ENCODE data around the gene GPR3. TPM values are rescaled to one million over a fixed set of nuclear protein-coding genes. Genes with fewer than 3 reads are reported as not detected.

The GPR3 gene
- total RNA-seq, 4 donors from 2014 or later, result not detected

DNA sequence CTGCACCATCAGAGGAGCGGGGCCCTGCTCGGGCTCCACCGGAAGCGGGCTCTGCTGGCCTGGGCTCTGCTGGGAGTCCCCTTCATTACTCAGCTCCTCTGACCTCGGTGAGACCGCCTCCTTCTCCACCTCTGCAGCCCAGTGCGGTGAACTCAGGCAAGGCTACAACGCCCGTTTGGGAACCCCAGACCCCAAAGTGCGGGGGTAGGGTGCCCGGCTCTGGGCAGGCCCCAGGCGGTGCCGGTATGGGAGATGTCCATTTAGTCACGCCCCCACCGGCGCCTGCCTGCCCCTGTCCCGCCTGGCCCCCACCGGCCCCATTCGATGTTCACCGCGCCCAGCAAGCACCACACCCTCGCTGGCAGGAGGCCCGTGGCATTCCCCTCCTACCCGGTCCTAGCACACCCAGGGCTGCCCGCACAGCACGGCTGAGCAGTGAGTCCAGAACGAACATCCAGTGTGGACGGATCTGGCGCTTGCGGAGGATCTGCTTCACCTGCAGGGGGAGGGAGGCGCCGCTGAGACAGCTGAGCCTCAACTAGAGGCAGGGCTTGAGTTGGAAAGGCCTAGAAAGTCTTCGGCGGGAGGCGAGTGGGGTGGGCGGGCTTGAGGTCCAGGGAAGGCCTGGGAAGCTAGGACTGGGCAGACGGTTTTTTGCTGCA, 35.7 kb upstream of the GPR3 start:
- TF ChIP-seq POLR2A (IDR thresholded peaks at IDR 0.05), result no peak
- TF ChIP-seq, protein P1, sequence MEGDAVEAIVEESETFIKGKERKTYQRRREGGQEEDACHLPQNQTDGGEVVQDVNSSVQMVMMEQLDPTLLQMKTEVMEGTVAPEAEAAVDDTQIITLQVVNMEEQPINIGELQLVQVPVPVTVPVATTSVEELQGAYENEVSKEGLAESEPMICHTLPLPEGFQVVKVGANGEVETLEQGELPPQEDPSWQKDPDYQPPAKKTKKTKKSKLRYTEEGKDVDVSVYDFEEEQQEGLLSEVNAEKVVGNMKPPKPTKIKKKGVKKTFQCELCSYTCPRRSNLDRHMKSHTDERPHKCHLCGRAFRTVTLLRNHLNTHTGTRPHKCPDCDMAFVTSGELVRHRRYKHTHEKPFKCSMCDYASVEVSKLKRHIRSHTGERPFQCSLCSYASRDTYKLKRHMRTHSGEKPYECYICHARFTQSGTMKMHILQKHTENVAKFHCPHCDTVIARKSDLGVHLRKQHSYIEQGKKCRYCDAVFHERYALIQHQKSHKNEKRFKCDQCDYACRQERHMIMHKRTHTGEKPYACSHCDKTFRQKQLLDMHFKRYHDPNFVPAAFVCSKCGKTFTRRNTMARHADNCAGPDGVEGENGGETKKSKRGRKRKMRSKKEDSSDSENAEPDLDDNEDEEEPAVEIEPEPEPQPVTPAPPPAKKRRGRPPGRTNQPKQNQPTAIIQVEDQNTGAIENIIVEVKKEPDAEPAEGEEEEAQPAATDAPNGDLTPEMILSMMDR (IDR thresholded peaks at IDR 0.05), result peak in 2 of 6 experiments; percentile 22 to 28
- peaks cover 3 to 27% (median 17%) of the 10 kb centered on the region in 4 donors for H3K4me1 ChIP-seq
- H3K27me3 ChIP-seq, result no peaks in the 10 kb centered on the region
- DNase-seq, result peak in 2 of 3 donors; percentile 80 to 86
- peak overlapping the region; percentile 29 to 50 (median 47) for H3K4me3 ChIP-seq
- H3K36me3 ChIP-seq, result peaks cover 0 to 20% (median 0%) of the 10 kb centered on the region in 3 donors
- H3K9me3 ChIP-seq, result no peaks in the 10 kb centered on the region
- peak overlapping the region; percentile 6 to 69 (median 36) for H3K27ac ChIP-seq

GRCh38 chr1:27357281-27358037, 35.0 kb upstream of the GPR3 start:
- Histone ChIP-seq H3K9me3 (no peaks in the 10 kb centered on the region), H3K36me3 (peaks cover 0 to 20% (median 0%) of the 10 kb centered on the region in 3 donors), H3K27me3 (no peaks in the 10 kb centered on the region), H3K27ac (peak overlapping the region; percentile 6 to 69 (median 36)), H3K4me3 (peak overlapping the region; percentile 29 to 50 (median 47)), H3K4me1 (peaks cover 3 to 27% (median 16%) of the 10 kb centered on the region in 4 donors)
- peak; percentile 75 to 87 (median 87) for DNase-seq
- TF ChIP-seq, protein P1 (IDR thresholded peaks at IDR 0.05), result peak; percentile 95 to 100 (median 96)
- TF ChIP-seq POLR2A (IDR thresholded peaks at IDR 0.05), result no peak

- TF ChIP-seq, protein P1 (IDR thresholded peaks at IDR 0.05), result no peak
- no peak for TF ChIP-seq POLR2A (IDR thresholded peaks at IDR 0.05)
- Histone ChIP-seq H3K9me3 (no peaks in the 10 kb centered on the region), H3K4me3 (no peak overlapping the region), H3K27me3 (no peaks in the 10 kb centered on the region), H3K36me3 (peaks cover 0 to 25% (median 0%) of the 10 kb centered on the region in 3 donors), H3K4me1 (peaks cover 3 to 27% (median 16%) of the 10 kb centered on the region in 4 donors), H3K27ac (no peak overlapping the region)
- DNase-seq, result no peak
These were observed 34.1 kb upstream of the GPR3 start for GRCh38 chr1:27358038-27358927.

DNA sequence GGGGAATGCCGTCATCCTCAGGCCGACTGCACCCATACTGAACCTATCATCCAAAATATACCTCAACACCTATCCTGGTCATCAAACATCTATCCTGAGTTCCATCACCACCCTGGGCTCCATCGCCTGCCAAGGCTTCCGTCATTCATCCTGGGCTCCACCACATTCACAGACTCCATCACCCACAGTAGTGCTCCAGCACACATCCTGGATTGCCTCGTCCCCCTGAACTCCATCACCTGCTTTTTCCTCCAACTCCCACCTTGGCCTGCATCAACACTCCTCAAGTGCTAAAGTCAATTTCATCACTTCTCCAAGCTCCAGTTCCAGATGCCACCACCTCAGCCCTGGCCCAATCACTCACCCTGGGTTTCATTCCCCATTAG, 33.5 kb upstream of the GPR3 start:
- H3K36me3 ChIP-seq, result peaks cover 0 to 31% (median 0%) of the 10 kb centered on the region in 3 donors
- TF ChIP-seq, protein P1 (IDR thresholded peaks at IDR 0.05), result no peak
- no peak for TF ChIP-seq POLR2A (IDR thresholded peaks at IDR 0.05)

DNA sequence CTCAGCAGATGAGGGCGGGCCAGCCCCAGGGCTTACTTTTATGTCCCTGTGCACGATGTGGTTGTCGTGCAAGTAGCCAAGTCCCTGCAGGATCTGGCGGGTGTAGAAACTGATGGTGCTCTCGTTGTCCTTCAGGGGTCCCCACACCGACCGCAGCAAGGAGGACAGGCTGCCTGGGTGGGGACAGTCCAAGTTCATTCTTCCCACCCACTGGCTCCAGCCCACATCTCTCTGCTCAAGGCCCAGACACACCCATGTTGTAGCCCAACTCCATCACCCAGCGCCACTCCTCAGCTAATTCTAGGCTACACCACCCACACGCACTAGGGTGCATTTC, 32.6 kb upstream of the GPR3 start:
- Histone ChIP-seq H3K27me3 (no peaks in the 10 kb centered on the region), H3K36me3 (peaks cover 0 to 31% (median 0%) of the 10 kb centered on the region in 3 donors), H3K27ac (peak overlapping the region in 1 of 4 donors; percentile 49), H3K4me1 (peaks cover 3 to 31% (median 19%) of the 10 kb centered on the region in 4 donors), H3K9me3 (no peaks in the 10 kb centered on the region), H3K4me3 (peak overlapping the region; percentile 42 to 51 (median 46))
- DNase-seq, result no peak
- TF ChIP-seq, protein P1 (IDR thresholded peaks at IDR 0.05), result no peak
- TF ChIP-seq POLR2A (IDR thresholded peaks at IDR 0.05), result no peak

More for the DNA sequence above, 33.5 kb upstream of the GPR3 start:
- Histone ChIP-seq H3K9me3 (no peaks in the 10 kb centered on the region), H3K27me3 (no peaks in the 10 kb centered on the region), H3K27ac (no peak overlapping the region), H3K4me3 (no peak overlapping the region), H3K4me1 (peaks cover 3 to 27% (median 16%) of the 10 kb centered on the region in 4 donors)
- DNase-seq, result no peak

All from Peyer's patch (tissue), 4 donors.